Measurements from ENCODE around the gene STOX1.
"Not testable (repeated sequence)": the region's sequence is repeated elsewhere in the genome, so short reads cannot be mapped to it uniquely, and the experiment has no call there.

GRCh38 chr10:68840650-68841049, 13.3 kb downstream of the STOX1 start:
- TF ChIP-seq CTCF, EZH2 (IDR thresholded peaks at IDR 0.05): not testable (repeated sequence)
